GM18502 (cell line): ENCODE results near the gene TRAPPC13.
"Not testable (repeated sequence)": the region's sequence is repeated elsewhere in the genome, so short reads cannot be mapped to it uniquely, and the experiment has no call there.

Experiments used
- ATAC-seq: cut with Tn5 transposase; IDR thresholded peaks from one replicate; pipeline ENCODE4 v1.9.1; 2021; ENCODE audit warnings: mild to moderate bottlenecking; ENCODE audit not compliant: unreplicated experiment, poor library complexity

The TRAPPC13 gene

GRCh38 chr5:65674749-65675148, 49.9 kb downstream of the TRAPPC13 start:
- ATAC-seq, result no peak

- ATAC-seq, result not testable (repeated sequence)
Observed at GRCh38 chr5:65676056-65676455, 51.2 kb downstream of the TRAPPC13 start.

GRCh38 chr5:65682148-65682547, 57.3 kb downstream of the TRAPPC13 start:
- ATAC-seq, result no peak

GRCh38 chr5:65693121-65693520, 68.3 kb downstream of the TRAPPC13 start:
- ATAC-seq, result no peak

- ATAC-seq, result no peak
Observed at GRCh38 chr5:65695162-65695755, 70.4 kb downstream of the TRAPPC13 start.

- no peak for ATAC-seq
Observed at GRCh38 chr5:65695896-65696295, 71.1 kb downstream of the TRAPPC13 start.

GRCh38 chr5:65696892-65697291, 72.1 kb downstream of the TRAPPC13 start:
- no peak for ATAC-seq

- ATAC-seq, result peak; percentile 69
Observed at GRCh38 chr5:65699338-65699737, 74.5 kb downstream of the TRAPPC13 start.

GRCh38 chr5:65702036-65702435, 77.2 kb downstream of the TRAPPC13 start:
- ATAC-seq, result no peak

GRCh38 chr5:65704621-65705239, 79.9 kb downstream of the TRAPPC13 start:
- ATAC-seq, result no peak

GRCh38 chr5:65707663-65708062, 82.8 kb downstream of the TRAPPC13 start:
- ATAC-seq, result no peak

GRCh38 chr5:65708145-65708544, 83.3 kb downstream of the TRAPPC13 start:
- no peak for ATAC-seq
